ENCODE measurements around the gene GLUD2.

DNA sequence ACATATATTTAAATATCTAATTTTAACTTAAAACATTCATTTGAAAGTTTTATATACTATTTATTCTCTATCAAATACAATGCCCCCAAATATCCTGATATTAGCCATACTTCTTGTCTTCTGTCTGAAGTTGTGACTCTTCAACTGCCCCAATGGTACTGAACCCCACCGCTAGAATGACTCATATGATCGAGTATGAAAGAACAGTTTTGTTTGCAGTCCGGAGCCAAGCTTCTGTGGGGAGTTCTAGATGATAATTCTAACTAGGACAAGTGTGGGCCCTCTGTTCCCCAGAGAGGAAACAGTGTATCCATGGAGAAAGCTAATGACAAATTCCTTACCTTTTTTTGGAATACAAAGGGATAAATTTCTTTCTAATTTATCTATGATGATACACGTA is 37.2 kb upstream of the GLUD2 start:
- TF ChIP-seq, protein P1, sequence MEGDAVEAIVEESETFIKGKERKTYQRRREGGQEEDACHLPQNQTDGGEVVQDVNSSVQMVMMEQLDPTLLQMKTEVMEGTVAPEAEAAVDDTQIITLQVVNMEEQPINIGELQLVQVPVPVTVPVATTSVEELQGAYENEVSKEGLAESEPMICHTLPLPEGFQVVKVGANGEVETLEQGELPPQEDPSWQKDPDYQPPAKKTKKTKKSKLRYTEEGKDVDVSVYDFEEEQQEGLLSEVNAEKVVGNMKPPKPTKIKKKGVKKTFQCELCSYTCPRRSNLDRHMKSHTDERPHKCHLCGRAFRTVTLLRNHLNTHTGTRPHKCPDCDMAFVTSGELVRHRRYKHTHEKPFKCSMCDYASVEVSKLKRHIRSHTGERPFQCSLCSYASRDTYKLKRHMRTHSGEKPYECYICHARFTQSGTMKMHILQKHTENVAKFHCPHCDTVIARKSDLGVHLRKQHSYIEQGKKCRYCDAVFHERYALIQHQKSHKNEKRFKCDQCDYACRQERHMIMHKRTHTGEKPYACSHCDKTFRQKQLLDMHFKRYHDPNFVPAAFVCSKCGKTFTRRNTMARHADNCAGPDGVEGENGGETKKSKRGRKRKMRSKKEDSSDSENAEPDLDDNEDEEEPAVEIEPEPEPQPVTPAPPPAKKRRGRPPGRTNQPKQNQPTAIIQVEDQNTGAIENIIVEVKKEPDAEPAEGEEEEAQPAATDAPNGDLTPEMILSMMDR (IDR thresholded peaks at IDR 0.05): no peak
- TF ChIP-seq POLR2A (IDR thresholded peaks at IDR 0.05): no peak

Measured in right lobe of liver (tissue), 4 donors.